HepG2 (cell line): ENCODE results near the gene FOXS1. TPM values are rescaled to one million over a fixed set of nuclear protein-coding genes. Genes with fewer than 3 reads are reported as not detected.

Source experiments
- ATM ChIP-seq: fragments of 450-650 bp; IDR thresholded peaks from 2 replicates; pipeline ENCODE4 v1.7.1; 2017; ENCODE audit warnings: mild to moderate bottlenecking, borderline replicate concordance
- CREBL2 ChIP-seq: sonication (generic); formaldehyde crosslinking; IDR thresholded peaks from 2 replicates; pipeline ENCODE4 v1.8.1; 2023; ENCODE audit warnings: missing genetic modification reagents, mild to moderate bottlenecking, borderline replicate concordance
- FOSL2 ChIP-seq: sonication (generic); formaldehyde crosslinking; IDR thresholded peaks from 2 replicates; pipeline ENCODE4 v1.4.0; 2020; ENCODE audit warnings: missing genetic modification reagents
- TFDP2 ChIP-seq: sonication (generic); formaldehyde crosslinking; IDR thresholded peaks from 2 replicates; pipeline ENCODE4 v1.4.0; 2020; ENCODE audit warnings: missing genetic modification reagents
- THAP11 ChIP-seq: IDR thresholded peaks from 2 replicates; pipeline ENCODE4 v1.6.1; 2016; ENCODE audit warnings: missing biosample characterization, missing genetic modification reagents
- YY1 ChIP-seq: IDR thresholded peaks from 2 replicates; pipeline ENCODE4 v1.6.1; 2011; ENCODE audit warnings: low read length, low read depth, moderate library complexity, mild to moderate bottlenecking; ENCODE audit not compliant: insufficient read depth, insufficient replicate concordance
- ZFP36L2 ChIP-seq: sonication (generic); formaldehyde crosslinking; IDR thresholded peaks from 2 replicates; pipeline ENCODE4 v1.4.0; 2020; ENCODE audit warnings: missing genetic modification reagents
- ZHX2 ChIP-seq, 2 experiments: sonication (generic) in 1 of 2; formaldehyde crosslinking in 1 of 2; IDR thresholded peaks; 2 replicates each; pipeline versions ENCODE4 v1.6.1 to v1.9.0; 2014 to 2022; ENCODE audit warnings: antibody characterized with exemption in 1 of 2, borderline replicate concordance in 1 of 2, inconsistent platforms in 1 of 2, low read depth in 1 of 2, missing genetic modification reagents in 1 of 2
- ZKSCAN5 ChIP-seq: sonication (generic); formaldehyde crosslinking; IDR thresholded peaks from 2 replicates; pipeline ENCODE4 v1.5.1; 2020; ENCODE audit warnings: mild to moderate bottlenecking, missing genetic modification reagents
- ZNF430 ChIP-seq: sonication (generic); formaldehyde crosslinking; IDR thresholded peaks from 2 replicates; pipeline ENCODE4 v1.9.0; 2021; ENCODE audit warnings: mild to moderate bottlenecking, missing genetic modification reagents
- polyA plus RNA-seq, 8 experiments: library from polyadenylated mRNA; depleted of rRNA in 3 of 8; stranded (reverse) in 7 of 8; unstranded in 1 of 8; fragments of >200 nt; fragmentation: Illumina TruSeq in 4 of 8; extraction: Trizol in 4 of 8; gene quantifications; 2 replicates each; pipeline versions ENCODE4 v1.2.1 to v1.2.3, GENCODE V29; 2011 to 2016; ENCODE audit warnings: low read depth in 4 of 8, missing spikeins in 1 of 8, mixed read lengths in 1 of 8; ENCODE audit not compliant: insufficient read depth in 1 of 8
- total RNA-seq, 5 experiments: library from RNA; depleted of rRNA; stranded (reverse); fragments of >200 nt; fragmentation: Illumina TruSeq; extraction: Trizol; gene quantifications; 2 replicates each; pipeline ENCODE4 v1.2.3, GENCODE V29; 2016; ENCODE audit warnings: low read depth in 1 of 5
- TF ChIP-seq, protein P1 (sequence below): sonication (generic); formaldehyde crosslinking; IDR thresholded peaks from 2 replicates; pipeline ENCODE4 v1.8.0; 2022; ENCODE audit warnings: missing genetic modification reagents, low read depth, mild to moderate bottlenecking, borderline replicate concordance
- TF ChIP-seq, protein P2 (sequence below): sonication (generic); formaldehyde crosslinking; conservative IDR thresholded peaks from 2 replicates; pipeline ENCODE4 v1.8.1; 2023; ENCODE audit warnings: missing genetic modification reagents

The FOXS1 gene
- total and polyA plus RNA-seq, 2 of the 13 experiments (the other 11 are each of a cell fraction or from before 2014, with no cell fraction given): not detected

DNA sequence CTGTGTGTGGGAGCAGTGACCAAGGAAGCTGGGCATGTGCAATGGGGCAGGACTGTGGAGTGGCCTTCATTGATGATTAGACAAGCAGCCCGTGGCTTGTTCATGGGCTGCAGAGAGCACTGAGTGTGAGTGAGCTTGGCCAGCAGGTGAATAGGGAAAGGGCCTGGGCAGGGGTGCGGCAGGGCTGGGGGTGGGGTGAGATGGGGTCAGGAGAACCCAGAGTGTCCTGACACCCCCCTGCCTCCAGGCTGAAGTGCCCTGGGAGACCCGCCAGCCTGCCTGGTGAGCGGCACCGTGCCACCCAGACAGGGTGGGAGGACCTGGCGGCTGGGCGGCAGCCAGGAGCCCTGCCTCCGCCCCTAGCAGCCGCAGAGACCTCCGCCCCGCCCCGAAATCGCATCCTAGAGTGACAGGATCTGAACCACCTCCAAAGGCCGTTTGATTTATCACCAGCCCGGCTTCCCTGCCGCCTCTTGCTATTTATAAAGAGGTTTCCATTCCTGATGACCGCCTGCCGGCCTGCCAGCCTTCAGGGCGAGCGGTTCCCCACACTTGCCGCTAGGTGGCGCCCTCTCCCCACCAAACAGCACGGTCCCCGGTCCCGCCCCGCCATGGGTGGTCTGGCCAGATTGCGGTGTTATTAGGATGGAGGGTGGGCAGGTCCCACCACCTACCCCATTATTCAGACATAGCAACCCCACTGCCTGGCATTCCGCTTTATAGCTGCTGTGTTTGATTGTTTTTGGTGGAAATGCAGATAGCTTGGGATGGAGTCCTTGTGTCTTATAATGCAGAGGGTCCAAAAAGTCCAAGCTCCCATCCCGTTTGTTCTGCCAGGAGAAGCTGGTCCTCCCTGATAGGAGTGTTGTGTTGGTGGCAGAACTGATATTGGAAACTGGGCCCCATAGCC is 22.7 kb downstream of the FOXS1 start (continued):
- TF ChIP-seq ZNF430: no peak
- TF ChIP-seq YY1: peak; percentile 55
- TF ChIP-seq TFDP2 (CRISPR knock-in tag): no peak
- TF ChIP-seq ZFP36L2 (CRISPR knock-in tag): no peak
- TF ChIP-seq, protein P1, sequence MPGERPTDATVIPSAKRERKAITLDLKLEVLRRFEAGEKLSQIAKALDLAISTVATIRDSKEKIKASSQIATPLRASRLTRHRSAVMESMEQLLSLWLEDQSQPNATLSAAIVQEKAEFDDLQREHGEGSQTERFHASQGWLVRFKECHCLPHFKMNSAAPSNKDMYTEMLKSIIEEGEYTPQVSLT (CRISPR knock-in tag): no peak
- peak; percentile 32 for TF ChIP-seq FOSL2 (CRISPR knock-in tag)
- TF ChIP-seq ZHX2 (IDR thresholded peaks at IDR 0.05; ENCODE audit: low read depth): no peak
- TF ChIP-seq ZHX2 (CRISPR knock-in tag; IDR thresholded peaks at IDR 0.05; ENCODE audit: borderline replicate concordance): no peak
- no peak for TF ChIP-seq ATM
- TF ChIP-seq, protein P2, sequence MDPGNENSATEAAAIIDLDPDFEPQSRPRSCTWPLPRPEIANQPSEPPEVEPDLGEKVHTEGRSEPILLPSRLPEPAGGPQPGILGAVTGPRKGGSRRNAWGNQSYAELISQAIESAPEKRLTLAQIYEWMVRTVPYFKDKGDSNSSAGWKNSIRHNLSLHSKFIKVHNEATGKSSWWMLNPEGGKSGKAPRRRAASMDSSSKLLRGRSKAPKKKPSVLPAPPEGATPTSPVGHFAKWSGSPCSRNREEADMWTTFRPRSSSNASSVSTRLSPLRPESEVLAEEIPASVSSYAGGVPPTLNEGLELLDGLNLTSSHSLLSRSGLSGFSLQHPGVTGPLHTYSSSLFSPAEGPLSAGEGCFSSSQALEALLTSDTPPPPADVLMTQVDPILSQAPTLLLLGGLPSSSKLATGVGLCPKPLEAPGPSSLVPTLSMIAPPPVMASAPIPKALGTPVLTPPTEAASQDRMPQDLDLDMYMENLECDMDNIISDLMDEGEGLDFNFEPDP (CRISPR knock-in tag): 0 out of 2 replicates have a peak, but pooled peaks have one; percentile 73
- TF ChIP-seq THAP11 (CRISPR knock-in tag): peak; percentile 52; the same call in 1 of the 2 replicates
- no peak for TF ChIP-seq ZKSCAN5 (CRISPR knock-in tag)
- TF ChIP-seq CREBL2 (CRISPR knock-in tag): no peak
